Ovary (tissue), 9 donors: Measurements from ENCODE around the gene LCK. TPM values are rescaled to one million over a fixed set of nuclear protein-coding genes. Genes with fewer than 3 reads are reported as not detected.

ENCODE experiments used
- DNase-seq, 5 donors: peaks; one replicate each; pipeline ENCODE4 v3.0.0-alpha.2; 2019 to 2020
- H3K27ac ChIP-seq, 2 donors: fragments of 200-600 bp; one replicate each; pipeline versions ENCODE4 v1.5.1 to v1.8.0; 2019 to 2022
- H3K27me3 ChIP-seq: fragments of 200-600 bp; one replicate; pipeline ENCODE4 v1.8.0; 2022
- H3K36me3 ChIP-seq: fragments of 200-600 bp; sonication (generic); one replicate; pipeline ENCODE4 v1.5.1; 2019
- H3K4me1 ChIP-seq: one replicate; pipeline ENCODE4 v1.8.1; 2013; ENCODE audit warnings: mild to moderate bottlenecking, moderate library complexity; ENCODE audit not compliant: insufficient read depth
- H3K4me3 ChIP-seq: fragments of 200-600 bp; sonication (generic); one replicate; pipeline ENCODE4 v1.5.1; 2017
- H3K9me3 ChIP-seq, 2 donors: fragments of 200-600 bp in 1 of 2; sonication (generic) in 1 of 2; one replicate each; pipeline versions ENCODE4 v1.5.1 to v1.8.1; 2013 to 2019; ENCODE audit warnings: mild to moderate bottlenecking in 1 of 2, moderate library complexity in 1 of 2
- EP300 ChIP-seq: sonication (generic); formaldehyde crosslinking; IDR thresholded peaks from one replicate; pipeline ENCODE4 v1.6.1; 2017; ENCODE audit warnings: antibody characterized with exemption
- POLR2A ChIP-seq: fragments of 450-650 bp; IDR thresholded peaks from one replicate; pipeline ENCODE4 v1.6.1; 2017; ENCODE audit warnings: antibody characterized with exemption, mild to moderate bottlenecking, moderate library complexity
- WGBS, 3 donors: extraction: QIAGEN DNeasy Blood & Tissue Kit in 1 of 3; methylation state at CpG; one replicate each; pipeline versions ENCODE4 v1.1.5 to v1.1.7; 2013 to 2017; 5-methylcytosine and 5-hydroxymethylcytosine counted together
- intact Hi-C, 4 donors: fragments of 100-400 bp; cut with DNase I; formaldehyde crosslinking; loops; one replicate each; pipeline versions ENCODE4 v1.11.0 to v1.15.1; 2022 to 2023
- polyA plus RNA-seq, 2 donors: library from polyadenylated mRNA; stranded (reverse); fragments of 200-250 nt in 1 of 2; fragments of 350-450 nt in 1 of 2; fragmentation: Illumina TruSeq in 1 of 2; extraction: RNeasy Lipid Tissue Mini Kit (QIAGEN cat#74804) in 1 of 2; gene quantifications; one replicate each; pipeline ENCODE4 v1.2.3, GENCODE V29; 2013 to 2014
- total RNA-seq, 7 donors: library from RNA; depleted of rRNA in 2 of 7; stranded (reverse); fragments of >200 nt in 2 of 7; fragmentation: NEBNext Ultra II Directional in 3 of 7; extraction: Animal tissue kit (Norgen Biotek cat#: 25700) in 3 of 7; gene quantifications; one replicate each; pipeline versions ENCODE4 v1.1.0 to v1.2.4, GENCODE V29; 2016 to 2023
- TF ChIP-seq, protein P1 (sequence below), 3 donors: fragments of 450-650 bp in 2 of 3; fragments of 200-600 bp in 1 of 3; IDR thresholded peaks; one replicate each; pipeline versions ENCODE4 v1.5.1 to v1.8.0; 2016 to 2022; ENCODE audit warnings: antibody characterized with exemption in 3 of 3, mild to moderate bottlenecking in 1 of 3
- donor health status: DM: no; HTN: no; CAD: no; lungs with moderate emphysema.
- donor health status: DM: no; HTN: no; CAD: no.
- donor health status: Bipolar disorder and iron deficiency.
- donor health status: DM: yes; HTN: yes; CAD: no.
- donor health status: DM: no; HTN: no; CAD: no.
- donor health status: DM: yes; HTN: yes; CAD: no.

The LCK gene
- total and polyA plus RNA-seq, 9 donors = 0.35 to 2.8 (median 0.92) TPM

DNA sequence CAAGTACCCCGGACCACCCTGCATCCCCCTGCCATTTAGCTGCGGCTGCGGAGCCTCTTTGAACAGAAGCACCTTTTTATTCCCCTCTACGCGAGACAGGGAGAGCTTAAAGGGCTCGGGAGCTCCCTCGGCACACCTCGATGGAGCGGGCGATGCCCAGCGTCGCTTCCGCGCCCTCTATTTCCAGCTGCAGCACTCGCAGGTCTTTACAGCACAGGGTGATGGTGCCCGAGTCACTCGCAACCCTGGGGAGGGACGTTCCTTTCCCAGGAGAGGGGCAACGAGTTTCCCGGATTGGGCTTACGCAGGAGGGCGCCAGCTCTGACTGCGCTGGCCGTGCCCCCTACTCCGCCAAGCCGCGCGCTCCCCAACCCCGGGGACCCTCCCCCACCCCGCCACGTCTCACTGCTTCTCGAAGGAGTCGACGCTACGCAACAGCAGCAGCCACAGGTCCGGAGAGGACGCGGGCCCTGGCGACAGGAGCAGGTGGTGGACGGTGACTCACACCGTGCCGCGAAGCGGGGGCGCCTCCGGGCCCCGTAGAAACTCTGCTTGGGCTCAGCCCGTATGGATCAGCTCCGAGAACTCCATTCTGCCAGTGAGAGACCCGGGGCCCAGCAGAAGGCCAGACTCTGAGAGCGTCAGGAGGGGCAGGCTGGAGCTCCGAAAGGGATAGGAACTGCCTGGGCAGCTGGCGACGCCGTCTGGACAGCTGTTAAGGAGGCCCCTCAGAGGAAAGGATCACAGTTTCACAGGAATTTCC lies 9.9 kb upstream of the LCK start:
- peak overlapping the region; percentile 58 to 86 for H3K27ac ChIP-seq
- H3K36me3 ChIP-seq = no peaks in the 10 kb centered on the region
- intact Hi-C loops = loop anchor here in 1 of 4 donors (10.0 kb wide), 1 partner anchor 124 kb away; the partner anchor contains the start of genes FAM229A and TSSK3
- DNase-seq = peak; percentile 71 to 77 (median 74)
- WGBS, 3 donors = 0 to 1% (median 1%) methylated on average over 49 to 55 of the region's 55 CpGs
- no peaks in the 10 kb centered on the region for H3K9me3 ChIP-seq
- no peaks in the 10 kb centered on the region for H3K27me3 ChIP-seq
- TF ChIP-seq, protein P1, sequence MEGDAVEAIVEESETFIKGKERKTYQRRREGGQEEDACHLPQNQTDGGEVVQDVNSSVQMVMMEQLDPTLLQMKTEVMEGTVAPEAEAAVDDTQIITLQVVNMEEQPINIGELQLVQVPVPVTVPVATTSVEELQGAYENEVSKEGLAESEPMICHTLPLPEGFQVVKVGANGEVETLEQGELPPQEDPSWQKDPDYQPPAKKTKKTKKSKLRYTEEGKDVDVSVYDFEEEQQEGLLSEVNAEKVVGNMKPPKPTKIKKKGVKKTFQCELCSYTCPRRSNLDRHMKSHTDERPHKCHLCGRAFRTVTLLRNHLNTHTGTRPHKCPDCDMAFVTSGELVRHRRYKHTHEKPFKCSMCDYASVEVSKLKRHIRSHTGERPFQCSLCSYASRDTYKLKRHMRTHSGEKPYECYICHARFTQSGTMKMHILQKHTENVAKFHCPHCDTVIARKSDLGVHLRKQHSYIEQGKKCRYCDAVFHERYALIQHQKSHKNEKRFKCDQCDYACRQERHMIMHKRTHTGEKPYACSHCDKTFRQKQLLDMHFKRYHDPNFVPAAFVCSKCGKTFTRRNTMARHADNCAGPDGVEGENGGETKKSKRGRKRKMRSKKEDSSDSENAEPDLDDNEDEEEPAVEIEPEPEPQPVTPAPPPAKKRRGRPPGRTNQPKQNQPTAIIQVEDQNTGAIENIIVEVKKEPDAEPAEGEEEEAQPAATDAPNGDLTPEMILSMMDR (IDR thresholded peaks at IDR 0.05) = no peak
- TF ChIP-seq EP300 (no peak), POLR2A (peak; percentile 43)
- H3K4me1 ChIP-seq = peaks cover 4% of the 10 kb centered on the region
- peak overlapping the region; percentile 59 for H3K4me3 ChIP-seq

- no peak overlapping the region for H3K27ac ChIP-seq
- H3K9me3 ChIP-seq = no peaks in the 10 kb centered on the region
- WGBS, 3 donors = 17 to 24% (median 23%) methylated on average over 7 of the region's 7 CpGs
- TF ChIP-seq POLR2A = no peak
- H3K4me1 ChIP-seq = peaks cover 9% of the 10 kb centered on the region
- no peak overlapping the region for H3K4me3 ChIP-seq
- DNase-seq = peak in 4 of 5 donors; percentile 42 to 60 (median 50)
- no peaks in the 10 kb centered on the region for H3K36me3 ChIP-seq
- H3K27me3 ChIP-seq = no peaks in the 10 kb centered on the region
- intact Hi-C loops = loop anchor here in 1 of 4 donors (10.0 kb wide), 1 partner anchor 122 kb away; the partner anchor contains the start of genes FAM229A and TSSK3
Observed at GRCh38 chr1:32242341-32242851, 8.7 kb upstream of the LCK start.

- peak; percentile 71 for TF ChIP-seq EP300
- no peak for TF ChIP-seq POLR2A
- TF ChIP-seq, protein P1 (IDR thresholded peaks at IDR 0.05) = no peak
- Histone ChIP-seq H3K27ac (no peak within 1 kb of the TSS), H3K36me3 (no peaks in the 10 kb centered on the region), H3K4me1 (peaks cover 14% of the 10 kb centered on the region), H3K27me3 (no peaks in the 10 kb centered on the region), H3K4me3 (no peak within 1 kb of the TSS), H3K9me3 (no peaks in the 10 kb centered on the region)
- intact Hi-C loops = loop anchor here in 1 of 4 donors (10.0 kb wide), 1 partner anchor 118 kb away; the partner anchor contains the start of genes FAM229A and TSSK3
- WGBS, 3 donors = 29 to 49% (median 43%) methylated on average over 3 of the region's 3 CpGs
- peak in 1 of 5 donors; percentile 49 for DNase-seq
Observed at GRCh38 chr1:32246888-32247273, 4.2 kb upstream of the LCK start, which contains the start of gene FAM167B. Gene FAM167B, plus strand, starts transcription at chr1:32247222. Its CDS starts 200 bp downstream, at chr1:32247422.

DNA sequence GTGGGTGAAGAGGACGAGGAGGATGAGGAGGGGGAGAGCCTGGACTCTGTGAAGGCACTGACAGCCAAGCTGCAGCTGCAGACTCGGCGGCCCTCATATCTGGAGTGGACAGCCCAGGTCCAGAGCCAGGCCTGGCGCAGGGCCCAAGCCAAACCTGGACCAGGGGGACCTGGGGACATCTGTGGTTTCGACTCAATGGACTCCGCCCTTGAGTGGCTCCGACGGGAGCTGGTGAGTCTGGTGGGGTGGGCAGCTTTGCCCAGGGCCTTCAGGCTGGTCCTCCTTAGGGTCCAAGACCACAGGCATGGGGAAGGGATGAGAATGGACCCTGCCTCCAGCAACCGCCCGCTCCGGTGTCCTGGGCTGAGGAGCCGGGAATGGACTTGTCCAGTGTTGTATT lies 3.6 kb upstream of the LCK start:
- Histone ChIP-seq H3K4me3 (no peak overlapping the region), H3K4me1 (peaks cover 14% of the 10 kb centered on the region), H3K9me3 (no peaks in the 10 kb centered on the region), H3K27me3 (no peaks in the 10 kb centered on the region), H3K27ac (no peak overlapping the region), H3K36me3 (no peaks in the 10 kb centered on the region)
- intact Hi-C loops = loop anchor here in 1 of 4 donors (10.0 kb wide), 1 partner anchor 117 kb away; the partner anchor contains the start of genes FAM229A and TSSK3
- WGBS, 3 donors = 74 to 78% (median 77%) methylated on average over 12 of the region's 12 CpGs
- DNase-seq = peak in 3 of 5 donors; percentile 31 to 52 (median 34)
- TF ChIP-seq EP300 (no peak), POLR2A (no peak)
- TF ChIP-seq, protein P1 (IDR thresholded peaks at IDR 0.05) = no peak
